GM13976 (cell line): ENCODE measurements around the gene CCDC170.
"Not testable (repeated sequence)": the region's sequence is repeated elsewhere in the genome, so short reads cannot be mapped to it uniquely, and the experiment has no call there.

Source experiments
- DNase-seq: peaks from one replicate; pipeline ENCODE4 v3.0.0; 2012; ENCODE audit warnings: low spot score
- CTCF ChIP-seq: IDR thresholded peaks from 2 replicates; pipeline ENCODE4 v1.5.1; 2012; ENCODE audit warnings: borderline replicate concordance, mild to moderate bottlenecking; ENCODE audit not compliant: insufficient read depth; ENCODE audit errors: extremely low read depth, missing control alignments, control extremely low read depth
- in situ Hi-C: fragments of 300-500 bp; cut with MboI; formaldehyde crosslinking; loops from one replicate; pipeline ENCODE4 v1.12.0; 2022; ENCODE audit warnings: low sequenced_read_pairs, mixed read lengths, inconsistent platforms; ENCODE audit not compliant: unreplicated experiment

Gene CCDC170

GRCh38 chr6:151451950-151452749, 41.7 kb upstream of the CCDC170 start, which contains the start of gene RMND1:
TSS of gene RMND1 (minus strand) at chr6:151452126. CDS start at chr6:151445811, 6,315 bp downstream.
- TF ChIP-seq CTCF, result no peak
- peak; percentile 97 for DNase-seq
- in situ Hi-C loops, result no loop called here

- in situ Hi-C loops, result no loop called here
Measured at GRCh38 chr6:151452750-151453427, 40.9 kb upstream of the CCDC170 start.

DNA sequence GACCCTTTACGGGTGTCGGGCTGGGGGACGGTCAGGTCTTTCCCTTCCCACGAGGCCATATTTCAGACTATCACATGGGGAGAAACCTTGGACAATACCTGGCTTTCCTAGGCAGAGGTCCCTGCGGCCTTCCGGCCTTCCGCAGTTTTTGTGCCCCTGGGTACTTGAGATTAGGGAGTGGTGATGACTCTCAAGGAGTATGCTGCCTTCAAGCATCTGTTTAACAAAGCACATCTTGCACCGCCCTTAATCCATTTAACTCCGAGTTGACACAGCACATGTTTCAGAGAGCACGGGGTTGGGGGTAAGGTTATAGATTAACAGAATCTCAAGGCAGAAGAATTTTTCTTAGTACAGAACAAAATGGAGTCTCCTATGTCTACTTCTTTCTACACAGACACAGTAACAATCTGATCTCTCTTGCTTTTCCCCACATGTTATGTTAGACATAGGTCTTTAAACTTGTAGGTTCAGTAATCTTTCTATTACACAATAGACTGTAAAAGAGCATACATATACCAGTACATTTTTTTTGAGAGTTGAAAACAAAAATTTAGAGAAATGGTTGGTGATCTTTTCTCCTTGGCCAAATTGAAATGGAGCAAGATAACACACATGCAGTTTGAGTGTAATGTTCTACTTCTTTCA, 37.9 kb upstream of the CCDC170 start:
- not testable (repeated sequence) for DNase-seq

More at GRCh38 chr6:151452750-151453427, 40.9 kb upstream of the CCDC170 start:
- no peak for DNase-seq
- TF ChIP-seq CTCF, result no peak

GRCh38 chr6:151461673-151462072, 32.1 kb upstream of the CCDC170 start:
- DNase-seq, result no peak
- in situ Hi-C loops, result no loop called here
- no peak for TF ChIP-seq CTCF

More for the DNA sequence above, 37.9 kb upstream of the CCDC170 start:
- in situ Hi-C loops, result not testable (repeated sequence)

GRCh38 chr6:151464702-151465101, 29.1 kb upstream of the CCDC170 start:
- TF ChIP-seq CTCF, result no peak
- DNase-seq, result no peak
- in situ Hi-C loops, result no loop called here

DNA sequence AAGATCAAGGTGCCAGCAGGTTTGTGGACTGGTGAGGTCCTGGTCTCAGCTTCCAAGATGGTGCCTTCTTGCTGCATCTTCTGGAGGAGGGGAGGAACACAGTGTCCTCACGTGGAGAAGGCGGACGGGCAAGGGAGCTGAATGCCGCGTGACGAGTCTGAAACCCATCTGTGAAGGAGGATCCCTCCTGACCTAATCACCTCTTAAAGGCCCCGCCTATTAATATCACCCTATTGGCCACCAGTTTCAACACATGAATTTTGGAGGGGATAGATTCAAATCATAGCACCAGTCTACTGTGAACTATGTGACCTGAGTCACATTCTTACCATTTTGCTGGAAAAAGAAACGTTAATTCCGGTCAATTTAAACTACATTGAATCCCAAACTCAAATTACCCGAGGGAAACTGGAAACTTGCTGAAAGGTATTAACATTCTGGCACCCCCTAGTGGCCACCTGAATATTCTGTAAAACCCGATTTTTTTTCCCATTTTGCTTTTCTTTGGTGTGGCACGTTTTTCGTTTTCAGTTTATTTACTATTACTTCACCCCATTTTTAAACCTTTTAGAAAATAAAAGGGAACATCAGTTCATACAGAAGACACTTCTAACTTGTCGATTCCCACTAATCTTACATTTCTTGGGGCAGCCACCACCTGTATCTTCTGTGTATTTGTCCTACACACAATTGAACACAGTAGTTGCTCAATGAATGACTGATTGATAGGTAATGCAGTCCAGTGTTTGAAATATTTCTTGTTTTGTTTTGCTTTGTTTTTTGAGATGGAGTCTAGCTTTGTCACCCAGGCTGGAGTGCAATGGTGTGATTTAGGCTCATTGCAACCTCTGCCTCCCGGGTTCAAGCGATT, 17.9 kb upstream of the CCDC170 start:
- DNase-seq, result peak; percentile 64
- in situ Hi-C loops, result no loop called here
- TF ChIP-seq CTCF, result peak; percentile 48
